CD4-positive, CD25-positive, alpha-beta regulatory T cell (primary cell): ENCODE data around the gene ANO1. TPM values are rescaled to one million over a fixed set of nuclear protein-coding genes. Genes with fewer than 3 reads are reported as not detected.
A peak's percentile ranks its signal among the peaks of the same experiment; 100 is the strongest.

Experiments used
- ATAC-seq, 2 donors: fragments of 150-1000 bp; cut with Tn5 transposase; one replicate each; pipeline ENCODE4 v1.10.0; 2021; ENCODE audit warnings: low read depth in 2 of 2, moderate number of reproducible peaks in 2 of 2, moderate library complexity in 1 of 2
- DNase-seq, 3 donors: peaks; one replicate each; pipeline versions ENCODE4 v3.0.0 to v3.0.0-alpha.2; 2012 to 2022; ENCODE audit warnings: mixed read lengths in 1 of 3
- H3K27ac ChIP-seq: one replicate; pipeline ENCODE4 v1.7.0; 2013; ENCODE audit warnings: mild to moderate bottlenecking, low read length; ENCODE audit not compliant: insufficient read depth, poor library complexity, severe bottlenecking
- H3K27me3 ChIP-seq: one replicate; pipeline ENCODE4 v1.7.0; 2013; ENCODE audit warnings: low read length; ENCODE audit not compliant: control insufficient read depth, insufficient read depth
- H3K36me3 ChIP-seq: one replicate; pipeline ENCODE4 v1.7.0; 2013; ENCODE audit warnings: mild to moderate bottlenecking, low read length, moderate library complexity; ENCODE audit not compliant: control insufficient read depth, insufficient read depth
- H3K4me1 ChIP-seq: 2 replicates; pipeline ENCODE4 v1.7.0; 2013; ENCODE audit warnings: mild to moderate bottlenecking, low read length; ENCODE audit not compliant: insufficient read depth, control insufficient read depth, poor library complexity, severe bottlenecking
- H3K4me3 ChIP-seq: one replicate; pipeline ENCODE4 v1.7.0; 2013; ENCODE audit warnings: low read depth, mild to moderate bottlenecking, low read length, moderate library complexity
- H3K9me3 ChIP-seq, 2 experiments: 1 replicate in 1 of 2; 2 replicates in 1 of 2; pipeline ENCODE4 v1.7.0; 2013; ENCODE audit warnings: low read length in 2 of 2, mild to moderate bottlenecking in 1 of 2, moderate library complexity in 1 of 2; ENCODE audit not compliant: control insufficient read depth in 2 of 2
- H3K27ac Mint-ChIP-seq, 3 donors: one replicate each; pipeline ENCODE4 v1.8.0; 2020 to 2022; ENCODE audit warnings: mild to moderate bottlenecking in 3 of 3, mixed read lengths in 3 of 3, moderate library complexity in 2 of 3
- H3K27me3 Mint-ChIP-seq: one replicate; pipeline ENCODE4 v1.8.0; 2022; ENCODE audit warnings: mild to moderate bottlenecking, mixed read lengths
- H3K36me3 Mint-ChIP-seq: one replicate; pipeline ENCODE4 v1.8.0; 2020; ENCODE audit warnings: mixed read lengths
- H3K4me1 Mint-ChIP-seq, 4 donors: one replicate each; pipeline ENCODE4 v1.8.0; 2020 to 2022; ENCODE audit warnings: mixed read lengths in 4 of 4, mild to moderate bottlenecking in 1 of 4
- H3K4me3 Mint-ChIP-seq, 4 donors: one replicate each; pipeline ENCODE4 v1.8.0; 2020 to 2022; ENCODE audit warnings: mild to moderate bottlenecking in 4 of 4, mixed read lengths in 4 of 4, moderate library complexity in 3 of 4
- H3K9me3 Mint-ChIP-seq, 7 donors: one replicate each; pipeline ENCODE4 v1.8.0; 2020 to 2022; ENCODE audit warnings: mixed read lengths in 7 of 7, mild to moderate bottlenecking in 3 of 7, moderate library complexity in 2 of 7
- polyA plus RNA-seq, 4 donors: library from polyadenylated mRNA; unstranded; fragments of 300-500 nt; fragmentation: Illumina TruSeq; gene quantifications; one replicate each; pipeline ENCODE4 v1.2.3, GENCODE V29; 2021
- total RNA-seq: library from RNA; stranded (reverse); gene quantifications from one replicate; pipeline ENCODE4 v1.2.3, GENCODE V29; 2022

ANO1 gene
- total and polyA plus RNA-seq, 5 donors from 2014 or later = not detected

GRCh38 chr11:70043482-70043881 is 34.6 kb upstream of the ANO1 start:
- Mint-ChIP-seq H3K4me3 (no peak overlapping the region), H3K9me3 (peaks cover 2 to 25% (median 11%) of the 10 kb centered on the region in 7 donors), H3K4me1 (no peaks in the 10 kb centered on the region), H3K36me3 (no peaks in the 10 kb centered on the region), H3K27ac (no peak overlapping the region), H3K27me3 (peaks cover 21% of the 10 kb centered on the region)
- no peak for ATAC-seq
- H3K4me1 ChIP-seq = no peaks in the 10 kb centered on the region
- no peak overlapping the region for H3K27ac ChIP-seq
- peaks cover 7 to 12% of the 10 kb centered on the region in 2 experiments for H3K9me3 ChIP-seq
- H3K36me3 ChIP-seq = no peaks in the 10 kb centered on the region
- no peak overlapping the region for H3K4me3 ChIP-seq
- peaks cover 6% of the 10 kb centered on the region for H3K27me3 ChIP-seq
- DNase-seq = no peak

- Mint-ChIP-seq H3K9me3 (peaks cover 0 to 19% (median 9%) of the 10 kb centered on the region in 7 donors), H3K4me1 (no peaks in the 10 kb centered on the region), H3K36me3 (no peaks in the 10 kb centered on the region), H3K27me3 (peaks cover 23% of the 10 kb centered on the region), H3K27ac (no peak overlapping the region), H3K4me3 (no peak overlapping the region)
- no peaks in the 10 kb centered on the region for H3K4me1 ChIP-seq
- no peak overlapping the region for H3K27ac ChIP-seq
- no peaks in the 10 kb centered on the region for H3K36me3 ChIP-seq
- H3K27me3 ChIP-seq = peaks cover 6% of the 10 kb centered on the region
- no peak for DNase-seq
- ATAC-seq = no peak
- peaks cover 7 to 8% of the 10 kb centered on the region in 2 experiments for H3K9me3 ChIP-seq
- H3K4me3 ChIP-seq = no peak overlapping the region
These were observed 32.0 kb upstream of the ANO1 start for GRCh38 chr11:70046089-70046488.

- H3K36me3 Mint-ChIP-seq = no peaks in the 10 kb centered on the region
- DNase-seq (no peak), ATAC-seq (no peak)
- Histone ChIP-seq H3K9me3 (no peaks in the 10 kb centered on the region), H3K27me3 (peaks cover 2% of the 10 kb centered on the region), H3K4me1 (no peaks in the 10 kb centered on the region), H3K27ac (no peak overlapping the region), H3K36me3 (no peaks in the 10 kb centered on the region), H3K4me3 (no peak overlapping the region)
- H3K27ac Mint-ChIP-seq = no peak overlapping the region
- H3K4me3 Mint-ChIP-seq = no peak overlapping the region
- no peaks in the 10 kb centered on the region for H3K4me1 Mint-ChIP-seq
- peaks cover 31% of the 10 kb centered on the region for H3K27me3 Mint-ChIP-seq
- peaks cover 0 to 8% (median 0%) of the 10 kb centered on the region in 7 donors for H3K9me3 Mint-ChIP-seq
These were observed 29.7 kb upstream of the ANO1 start for GRCh38 chr11:70048279-70049024.

GRCh38 chr11:70049045-70049444 is 29.1 kb upstream of the ANO1 start:
- no peak overlapping the region for H3K4me3 Mint-ChIP-seq
- no peak overlapping the region for H3K4me3 ChIP-seq
- no peaks in the 10 kb centered on the region for H3K36me3 ChIP-seq
- no peaks in the 10 kb centered on the region for H3K9me3 ChIP-seq
- no peaks in the 10 kb centered on the region for H3K4me1 ChIP-seq
- peaks cover 0 to 8% (median 0%) of the 10 kb centered on the region in 7 donors for H3K9me3 Mint-ChIP-seq
- H3K27ac Mint-ChIP-seq = no peak overlapping the region
- peaks cover 31% of the 10 kb centered on the region for H3K27me3 Mint-ChIP-seq
- DNase-seq = no peak
- no peak overlapping the region for H3K27ac ChIP-seq
- H3K36me3 Mint-ChIP-seq = no peaks in the 10 kb centered on the region
- H3K27me3 ChIP-seq = peaks cover 2% of the 10 kb centered on the region
- no peaks in the 10 kb centered on the region for H3K4me1 Mint-ChIP-seq
- ATAC-seq = no peak

- Mint-ChIP-seq H3K27ac (no peak overlapping the region), H3K27me3 (peaks cover 24% of the 10 kb centered on the region), H3K36me3 (no peaks in the 10 kb centered on the region), H3K4me1 (no peaks in the 10 kb centered on the region), H3K9me3 (peaks cover 0 to 3% (median 0%) of the 10 kb centered on the region in 7 donors), H3K4me3 (no peak overlapping the region)
- Histone ChIP-seq H3K4me1 (no peaks in the 10 kb centered on the region), H3K4me3 (no peak overlapping the region), H3K27me3 (peaks cover 2% of the 10 kb centered on the region), H3K36me3 (no peaks in the 10 kb centered on the region), H3K9me3 (no peaks in the 10 kb centered on the region), H3K27ac (no peak overlapping the region)
- ATAC-seq (no peak), DNase-seq (no peak)
These were observed 27.9 kb upstream of the ANO1 start for GRCh38 chr11:70050243-70050642.

GRCh38 chr11:70054004-70054403 is 24.1 kb upstream of the ANO1 start:
- Histone ChIP-seq H3K27me3 (no peaks in the 10 kb centered on the region), H3K36me3 (no peaks in the 10 kb centered on the region), H3K4me1 (no peaks in the 10 kb centered on the region), H3K27ac (no peak overlapping the region), H3K9me3 (no peaks in the 10 kb centered on the region), H3K4me3 (no peak overlapping the region)
- ATAC-seq (no peak), DNase-seq (no peak)
- H3K4me1 Mint-ChIP-seq = no peaks in the 10 kb centered on the region
- no peaks in the 10 kb centered on the region for H3K36me3 Mint-ChIP-seq
- H3K27ac Mint-ChIP-seq = peak overlapping the region in 1 of 3 donors; percentile 17
- H3K9me3 Mint-ChIP-seq = peaks cover 0 to 20% (median 4%) of the 10 kb centered on the region in 7 donors
- H3K4me3 Mint-ChIP-seq = no peak overlapping the region
- H3K27me3 Mint-ChIP-seq = peaks cover 37% of the 10 kb centered on the region

- DNase-seq (no peak), ATAC-seq (no peak)
- peaks cover 0 to 20% (median 4%) of the 10 kb centered on the region in 7 donors for H3K9me3 Mint-ChIP-seq
- Histone ChIP-seq H3K4me1 (no peaks in the 10 kb centered on the region), H3K4me3 (no peak overlapping the region), H3K27ac (no peak overlapping the region), H3K36me3 (no peaks in the 10 kb centered on the region), H3K9me3 (no peaks in the 10 kb centered on the region), H3K27me3 (no peaks in the 10 kb centered on the region)
- no peak overlapping the region for H3K4me3 Mint-ChIP-seq
- peaks cover 29% of the 10 kb centered on the region for H3K27me3 Mint-ChIP-seq
- H3K36me3 Mint-ChIP-seq = no peaks in the 10 kb centered on the region
- H3K4me1 Mint-ChIP-seq = no peaks in the 10 kb centered on the region
- no peak overlapping the region for H3K27ac Mint-ChIP-seq
These were observed 22.7 kb upstream of the ANO1 start for GRCh38 chr11:70055444-70055843.

GRCh38 chr11:70057080-70057479 is 21.0 kb upstream of the ANO1 start:
- H3K9me3 Mint-ChIP-seq = peaks cover 0 to 20% (median 4%) of the 10 kb centered on the region in 7 donors
- no peaks in the 10 kb centered on the region for H3K4me1 Mint-ChIP-seq
- Histone ChIP-seq H3K4me1 (no peaks in the 10 kb centered on the region), H3K36me3 (no peaks in the 10 kb centered on the region), H3K27me3 (no peaks in the 10 kb centered on the region), H3K27ac (no peak overlapping the region), H3K9me3 (no peaks in the 10 kb centered on the region), H3K4me3 (no peak overlapping the region)
- H3K27me3 Mint-ChIP-seq = peaks cover 30% of the 10 kb centered on the region
- DNase-seq = no peak
- ATAC-seq = no peak
- no peak overlapping the region for H3K27ac Mint-ChIP-seq
- H3K4me3 Mint-ChIP-seq = peak overlapping the region in 1 of 4 donors; percentile 45
- no peaks in the 10 kb centered on the region for H3K36me3 Mint-ChIP-seq
